GM19468 (cell line): Measurements from ENCODE around the gene RPL21.
"Not testable (repeated sequence)": the region's sequence is repeated elsewhere in the genome, so short reads cannot be mapped to it uniquely, and the experiment has no call there.

ENCODE experiments used
- ATAC-seq: cut with Tn5 transposase; IDR thresholded peaks from one replicate; pipeline ENCODE4 v1.9.1; 2021; ENCODE audit warnings: mild to moderate bottlenecking, moderate library complexity, moderate number of reproducible peaks; ENCODE audit not compliant: unreplicated experiment; ENCODE audit errors: extremely low read depth

RPL21 gene

GRCh38 chr13:27283906-27284493, 32.6 kb downstream of the RPL21 start:
- ATAC-seq: no peak

- no peak for ATAC-seq
Observed at GRCh38 chr13:27288392-27288791, 37.0 kb downstream of the RPL21 start.

DNA sequence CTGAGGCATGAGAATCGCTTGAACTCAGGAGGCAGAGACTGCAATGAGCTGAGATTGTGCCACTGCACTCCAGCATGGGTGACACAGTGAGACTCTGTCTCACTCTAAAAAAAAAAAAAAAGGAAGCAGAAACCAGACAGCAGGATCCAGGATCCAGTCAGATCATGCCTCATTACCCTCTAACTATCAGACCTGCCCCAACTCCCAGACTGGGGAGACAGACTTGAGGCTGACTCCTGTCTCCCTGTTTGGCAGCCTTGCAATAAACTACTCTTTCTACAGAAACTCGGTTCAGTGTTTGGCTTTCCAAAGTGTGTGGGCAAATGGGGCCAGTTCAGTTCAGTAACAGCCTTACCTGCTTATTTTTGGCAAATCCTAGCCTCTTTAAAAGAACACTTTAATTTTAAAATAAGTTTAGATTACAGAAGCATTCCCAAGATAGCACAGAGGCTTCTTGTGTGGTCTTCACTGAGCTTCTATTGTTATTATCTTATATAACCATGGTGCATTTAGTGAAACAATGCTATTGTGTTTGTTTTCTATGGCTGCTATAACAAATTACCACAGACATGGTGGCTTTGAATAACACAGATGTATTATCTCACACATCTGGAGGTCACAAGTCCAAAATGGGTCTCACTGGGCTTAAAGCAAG, 37.8 kb downstream of the RPL21 start:
- ATAC-seq: no peak

- no peak for ATAC-seq
Observed at GRCh38 chr13:27290715-27291114, 39.4 kb downstream of the RPL21 start.

- not testable (repeated sequence) for ATAC-seq
Observed at GRCh38 chr13:27291967-27292366, 40.6 kb downstream of the RPL21 start.

DNA sequence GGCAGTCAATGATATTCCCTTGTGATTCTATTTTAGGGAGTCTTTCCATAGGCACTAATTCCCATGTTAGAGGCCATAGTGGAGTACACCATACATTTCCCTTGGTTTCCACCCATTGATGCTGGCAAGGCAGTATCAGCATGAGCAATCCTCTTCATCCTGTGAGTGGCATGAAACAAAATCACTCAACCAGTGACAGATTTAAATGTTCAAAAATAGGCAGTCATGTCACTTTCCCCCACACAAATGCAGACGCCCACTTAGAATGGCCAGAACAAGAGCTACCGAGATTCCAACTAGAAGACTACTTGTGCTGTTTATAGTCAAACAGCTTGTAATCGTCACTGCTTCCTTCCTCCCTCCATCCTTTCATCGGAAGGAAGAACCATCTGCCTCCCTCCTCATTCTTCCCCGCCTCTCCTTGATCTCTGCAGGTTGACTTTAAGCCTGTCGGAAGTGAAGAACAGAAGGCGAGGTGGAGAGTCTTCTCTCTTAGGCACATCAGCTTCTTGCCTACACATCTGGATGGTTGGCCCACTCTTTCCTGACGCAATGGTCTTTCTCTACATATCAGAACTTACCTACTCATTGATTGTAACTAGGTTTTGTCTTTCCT, 41.8 kb downstream of the RPL21 start:
- no peak for ATAC-seq

DNA sequence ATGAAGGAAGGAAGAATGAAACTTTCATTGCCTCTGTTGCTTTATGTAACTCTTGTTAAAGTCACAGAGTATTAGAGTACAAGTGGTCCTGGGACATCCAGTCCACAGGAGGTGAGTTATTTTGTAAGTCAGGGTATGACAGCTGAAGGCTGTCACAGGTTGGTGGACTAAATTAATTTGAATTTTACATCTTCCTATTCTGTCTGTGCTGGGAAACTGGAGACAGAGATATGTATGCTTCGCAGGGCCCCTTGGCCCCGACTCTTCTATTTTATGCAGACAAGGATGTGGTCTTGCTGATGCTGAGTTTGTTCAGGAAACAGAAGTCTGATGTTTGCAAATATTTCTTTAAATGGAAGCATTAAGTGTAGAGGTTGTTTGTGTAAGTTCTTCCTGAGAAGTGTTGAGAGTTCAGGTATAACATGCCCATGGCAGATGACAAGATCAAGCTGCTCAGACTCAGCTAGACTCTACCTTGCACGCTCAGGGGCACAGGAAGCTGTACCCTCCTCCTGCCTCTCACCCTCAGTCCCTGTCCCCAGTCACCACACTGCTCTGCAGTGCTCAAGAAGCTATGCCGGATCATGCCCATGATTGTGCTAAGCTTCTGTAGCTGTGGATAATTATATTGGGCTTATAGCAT, 42.6 kb downstream of the RPL21 start:
- no peak for ATAC-seq

DNA sequence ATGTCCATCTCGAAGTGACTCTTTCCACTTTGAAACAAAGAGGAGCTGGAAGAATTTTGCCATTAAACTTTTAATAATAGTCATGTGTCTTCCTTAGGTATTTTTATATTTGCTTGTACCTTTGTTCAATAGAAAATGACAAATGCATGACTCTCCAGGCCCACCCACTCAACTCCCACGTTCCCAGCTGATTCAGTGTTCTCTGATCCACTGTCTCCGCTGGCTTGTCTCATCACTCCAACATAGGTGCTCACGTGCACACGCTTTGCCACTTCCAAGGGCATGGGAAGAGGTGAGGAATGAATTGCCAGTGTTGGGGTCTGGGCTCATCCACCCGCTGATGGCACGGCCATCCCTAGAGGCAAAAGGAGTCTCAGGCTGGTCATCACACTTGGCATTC, 43.7 kb downstream of the RPL21 start:
- no peak for ATAC-seq

DNA sequence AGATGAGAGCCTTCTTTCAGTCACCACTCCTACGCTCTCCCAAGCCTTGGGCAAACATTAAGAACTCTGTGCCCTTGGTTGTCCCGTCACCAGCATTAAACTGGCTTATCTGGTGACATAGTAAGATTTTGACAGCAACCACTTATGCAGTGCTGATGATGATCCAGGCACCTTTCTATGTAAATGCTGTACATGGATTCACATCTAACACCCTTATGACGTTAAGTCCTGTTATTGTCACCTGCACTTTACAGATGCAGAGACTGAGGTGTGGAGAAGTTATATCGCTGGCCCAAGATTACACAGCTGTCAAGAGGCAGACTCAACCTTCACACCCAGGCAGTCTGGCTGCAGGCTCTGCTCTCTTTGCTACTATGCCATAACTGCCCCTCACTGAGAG, 44.3 kb downstream of the RPL21 start:
- ATAC-seq: no peak

GRCh38 chr13:27296496-27296895, 45.1 kb downstream of the RPL21 start:
- no peak for ATAC-seq

- ATAC-seq: no peak
Observed at GRCh38 chr13:27298849-27299248, 47.5 kb downstream of the RPL21 start.

DNA sequence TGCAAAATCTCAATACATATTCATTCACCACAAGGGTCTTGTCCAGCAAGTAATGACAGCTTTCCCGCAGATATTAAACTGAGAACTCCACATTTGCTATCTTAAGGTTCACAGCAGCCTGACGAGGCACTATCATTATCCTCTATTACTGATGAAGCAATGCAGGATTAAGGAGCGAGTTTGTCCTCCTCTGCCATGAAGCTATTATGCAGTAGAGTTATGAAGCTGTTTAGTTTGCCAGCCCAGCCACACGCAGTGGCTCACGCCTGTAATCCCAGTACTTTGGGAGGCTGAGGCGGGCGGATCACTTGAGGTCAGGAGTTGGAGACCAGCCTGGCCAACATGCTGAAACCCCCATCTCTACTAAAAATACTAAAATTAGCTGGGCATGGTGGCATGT, 49.0 kb downstream of the RPL21 start:
- ATAC-seq: not testable (repeated sequence)

DNA sequence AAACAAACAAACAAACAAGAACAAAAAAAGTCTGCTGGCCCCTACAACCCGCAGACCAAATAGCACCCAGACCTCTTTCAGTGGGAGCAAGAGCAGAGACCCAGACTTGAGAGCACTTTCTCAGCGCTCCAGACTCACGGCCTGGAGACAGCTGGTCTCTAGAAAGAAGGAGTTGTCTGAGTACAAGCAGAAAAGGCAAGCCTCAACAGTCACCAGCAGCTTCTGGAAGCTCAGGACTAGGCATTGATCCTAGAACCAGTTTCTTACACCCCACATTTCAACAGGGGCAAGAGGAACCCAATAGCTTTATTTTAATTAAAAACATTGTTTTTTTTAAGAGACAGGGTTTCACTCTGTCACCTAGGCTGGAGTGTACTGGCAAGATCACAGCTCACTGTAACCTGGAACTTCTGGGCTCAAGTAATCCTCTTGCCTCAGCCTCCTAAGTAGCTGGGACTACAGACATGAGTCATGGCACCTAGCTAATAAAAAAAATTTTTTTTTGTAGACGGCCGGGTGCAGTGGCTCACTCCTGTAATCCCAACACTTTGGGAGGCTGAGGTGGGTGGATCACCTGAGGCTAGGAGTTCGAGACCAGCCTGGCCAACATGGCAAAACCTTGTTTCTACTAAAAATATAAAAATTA, 49.7 kb downstream of the RPL21 start:
- ATAC-seq: no peak

- no peak for ATAC-seq
Observed at GRCh38 chr13:27302643-27303262, 51.4 kb downstream of the RPL21 start.

- no peak for ATAC-seq
Observed at GRCh38 chr13:27304099-27304498, 52.7 kb downstream of the RPL21 start.

DNA sequence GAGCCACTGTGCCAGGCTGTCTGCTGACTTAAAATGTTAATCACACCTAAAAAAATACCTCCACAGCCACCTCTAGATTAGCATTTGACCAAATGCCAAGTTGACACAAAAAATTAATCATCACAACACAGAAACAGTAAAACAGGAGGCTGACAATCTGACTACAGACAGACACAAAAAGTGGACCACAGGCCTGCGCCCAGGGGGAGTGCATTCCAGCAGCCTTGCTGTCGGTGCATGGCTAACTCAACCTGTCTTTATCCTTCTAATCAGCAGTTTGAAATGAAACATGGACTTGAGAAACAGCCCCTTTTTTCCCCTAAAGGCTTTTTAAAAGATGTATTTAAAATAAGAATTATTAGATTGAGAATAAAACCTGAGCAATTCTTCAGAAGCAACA, 53.3 kb downstream of the RPL21 start:
- ATAC-seq: no peak
